ENCODE data around the gene EZR.

EZR gene

GRCh38 chr6:158758451-158758860 is 60.7 kb downstream of the EZR start:
- TF ChIP-seq GATA1 (IDR thresholded peaks at IDR 0.05; ENCODE audit: low read depth, low read length): no peak
- no peak for TF ChIP-seq POLR2A (IDR thresholded peaks at IDR 0.05; ENCODE audit: low read length)
- no peak for DNase-seq

DNA sequence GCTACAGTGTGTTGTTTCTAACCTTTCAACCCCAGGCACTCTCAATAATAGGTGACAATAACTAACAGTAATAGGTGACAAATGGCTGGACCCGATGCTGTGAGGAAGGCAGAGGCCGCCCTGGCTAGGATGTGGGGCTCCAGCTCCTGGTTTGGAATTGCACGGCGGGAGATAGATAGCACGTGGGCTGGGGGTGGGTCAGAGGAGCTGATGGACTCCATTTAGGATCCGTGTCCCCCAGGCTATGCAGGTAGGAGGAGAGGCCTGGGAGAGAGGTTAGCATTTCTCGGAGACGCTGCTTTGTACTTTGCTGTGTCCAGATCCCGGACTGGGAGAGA is 61.4 kb downstream of the EZR start:
- no peak for DNase-seq
- TF ChIP-seq GATA1 (IDR thresholded peaks at IDR 0.05; ENCODE audit: low read depth, low read length): no peak
- TF ChIP-seq POLR2A (IDR thresholded peaks at IDR 0.05; ENCODE audit: low read length): no peak

- TF ChIP-seq POLR2A (IDR thresholded peaks at IDR 0.05; ENCODE audit: low read length): no peak
- no peak for TF ChIP-seq GATA1 (IDR thresholded peaks at IDR 0.05; ENCODE audit: low read depth, low read length)
- DNase-seq: no peak
These were observed 62.0 kb downstream of the EZR start for GRCh38 chr6:158756977-158757752.

- no peak for TF ChIP-seq GATA1 (IDR thresholded peaks at IDR 0.05; ENCODE audit: low read depth, low read length)
- TF ChIP-seq POLR2A (IDR thresholded peaks at IDR 0.05; ENCODE audit: low read length): no peak
- no peak for DNase-seq
These were observed 63.0 kb downstream of the EZR start for GRCh38 chr6:158756126-158756525.

- no peak for DNase-seq
- TF ChIP-seq GATA1 (IDR thresholded peaks at IDR 0.05; ENCODE audit: low read depth, low read length): no peak
- TF ChIP-seq POLR2A (IDR thresholded peaks at IDR 0.05; ENCODE audit: low read length): no peak
These were observed 63.5 kb downstream of the EZR start for GRCh38 chr6:158755636-158756035.

GRCh38 chr6:158754738-158755137 is 64.4 kb downstream of the EZR start:
- no peak for TF ChIP-seq GATA1 (IDR thresholded peaks at IDR 0.05; ENCODE audit: low read depth, low read length)
- no peak for TF ChIP-seq POLR2A (IDR thresholded peaks at IDR 0.05; ENCODE audit: low read length)
- no peak for DNase-seq

GRCh38 chr6:158753811-158754210 is 65.4 kb downstream of the EZR start:
- DNase-seq: no peak
- TF ChIP-seq POLR2A (IDR thresholded peaks at IDR 0.05; ENCODE audit: low read length): no peak
- no peak for TF ChIP-seq GATA1 (IDR thresholded peaks at IDR 0.05; ENCODE audit: low read depth, low read length)

- DNase-seq: peak in 1 of 2 experiments; percentile 9
- no peak for TF ChIP-seq GATA1 (IDR thresholded peaks at IDR 0.05; ENCODE audit: low read depth, low read length)
- TF ChIP-seq POLR2A (IDR thresholded peaks at IDR 0.05; ENCODE audit: low read length): no peak
These were observed 66.6 kb downstream of the EZR start for GRCh38 chr6:158752613-158753012.

DNA sequence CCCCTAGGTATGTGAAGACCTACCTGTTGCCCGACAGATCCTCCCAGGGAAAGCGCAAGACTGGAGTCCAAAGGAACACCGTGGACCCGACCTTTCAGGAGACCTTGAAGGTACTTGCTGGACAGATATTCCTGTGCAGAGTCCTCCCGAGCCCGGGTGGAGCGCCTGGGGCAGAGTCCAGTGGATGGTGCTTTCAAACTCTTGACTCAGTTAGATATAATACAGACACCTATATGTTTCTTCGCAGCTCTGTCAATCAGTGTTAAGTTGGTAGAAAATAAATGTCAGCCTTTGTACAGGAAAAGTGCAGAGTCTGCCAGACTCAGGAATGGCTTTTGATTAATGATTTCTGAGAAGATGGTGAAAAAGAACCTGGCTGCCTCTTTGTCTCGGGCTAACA is 67.2 kb downstream of the EZR start:
- no peak for DNase-seq
- TF ChIP-seq POLR2A (IDR thresholded peaks at IDR 0.05; ENCODE audit: low read length) (no peak), GATA1 (IDR thresholded peaks at IDR 0.05; ENCODE audit: low read depth, low read length) (no peak)

DNA sequence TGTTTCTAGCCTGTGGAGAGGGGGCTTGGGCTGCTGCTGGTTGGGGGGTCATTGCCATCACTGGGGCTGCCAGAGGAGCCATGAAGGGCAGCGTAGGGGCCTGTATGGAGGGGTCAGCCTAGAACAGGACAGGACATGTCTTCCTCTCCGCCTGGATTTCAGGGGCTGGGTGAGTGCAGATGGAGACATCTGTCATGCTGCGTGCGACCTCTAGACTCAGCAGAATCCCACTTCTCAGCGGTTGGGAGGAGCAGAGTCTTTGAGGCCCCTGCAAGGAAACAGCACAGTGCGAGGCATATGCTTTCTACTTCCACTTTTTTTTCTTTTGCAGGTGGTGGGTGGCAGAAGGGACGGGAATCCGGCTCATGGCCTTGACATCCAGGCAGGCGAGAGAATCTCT is 67.9 kb downstream of the EZR start:
- TF ChIP-seq GATA1 (IDR thresholded peaks at IDR 0.05; ENCODE audit: low read depth, low read length): no peak
- DNase-seq: no peak

DNA sequence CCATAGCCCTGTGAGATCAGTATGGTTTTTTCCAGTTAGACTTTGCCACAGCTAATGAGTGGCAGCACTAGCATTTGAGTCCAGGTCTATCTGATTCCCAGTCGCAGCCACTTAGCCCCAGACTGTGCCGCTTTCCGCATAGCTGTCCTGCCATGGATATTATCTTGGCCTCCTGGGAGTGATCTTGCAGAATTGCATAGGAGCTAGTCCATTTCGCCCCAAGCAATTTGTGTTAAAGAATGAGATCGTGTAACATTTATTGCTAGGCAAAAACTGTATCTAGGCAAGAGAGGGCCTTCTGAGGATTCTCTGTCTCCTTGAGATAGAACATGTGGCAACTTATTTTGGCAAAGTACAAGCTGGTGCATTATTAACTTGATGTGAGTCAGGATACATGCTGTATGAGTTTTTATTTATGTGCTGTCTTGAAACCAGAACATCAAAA is 74.2 kb downstream of the EZR start:
- DNase-seq: no peak
- TF ChIP-seq POLR2A (IDR thresholded peaks at IDR 0.05; ENCODE audit: low read length) (no peak), GATA1 (IDR thresholded peaks at IDR 0.05; ENCODE audit: low read depth, low read length) (no peak)

DNA sequence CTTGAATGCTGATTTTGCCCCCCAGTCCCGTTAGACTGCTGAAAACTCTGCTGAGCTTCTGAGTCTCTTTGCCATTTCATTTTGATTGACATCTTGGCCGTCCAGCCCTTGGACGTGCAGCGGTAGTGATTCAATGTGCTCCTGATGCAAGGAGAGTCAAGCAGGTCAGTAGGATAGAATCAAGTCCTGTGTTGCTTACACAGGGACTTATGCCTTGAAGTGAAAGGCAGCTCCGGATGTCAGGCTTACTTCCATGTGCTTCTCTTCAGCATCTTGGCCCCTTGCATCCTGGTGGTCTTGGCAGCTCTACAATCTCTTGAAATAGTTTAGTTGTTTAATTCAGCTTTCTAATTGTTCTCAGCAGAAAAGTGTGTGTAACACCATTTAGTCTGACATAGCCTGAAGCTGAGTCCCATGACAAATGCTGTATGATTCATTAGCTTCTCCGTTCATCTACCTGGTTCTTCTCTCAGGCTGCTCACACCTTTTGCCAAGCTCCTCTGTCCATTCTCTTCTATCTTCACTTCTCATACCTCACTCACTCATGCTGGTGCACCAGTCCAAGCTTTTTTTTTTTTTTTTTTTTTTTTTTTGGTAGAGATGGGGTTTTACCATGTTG is 76.0 kb downstream of the EZR start:
- no peak for DNase-seq
- TF ChIP-seq POLR2A (IDR thresholded peaks at IDR 0.05; ENCODE audit: low read length) (no peak), GATA1 (IDR thresholded peaks at IDR 0.05; ENCODE audit: low read depth, low read length) (no peak)

DNA sequence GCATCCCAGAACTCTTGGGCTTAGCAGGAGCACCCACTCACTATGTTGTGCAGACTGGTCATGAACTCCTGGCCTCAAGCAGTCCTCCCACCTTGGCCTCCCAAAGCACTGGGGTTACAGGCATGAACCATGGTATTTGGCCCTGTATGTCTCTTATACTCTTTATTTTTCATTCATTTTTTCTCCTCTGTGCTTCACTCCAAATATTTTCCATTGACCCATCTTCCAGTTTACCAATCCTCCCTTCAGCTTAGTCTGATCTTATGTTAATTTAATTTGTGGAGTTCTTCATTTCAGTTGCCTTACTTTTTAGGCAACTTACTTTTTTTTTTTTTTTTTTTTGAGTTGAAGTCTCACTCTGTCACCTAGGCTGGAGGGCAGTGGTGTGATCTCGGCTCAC is 79.5 kb downstream of the EZR start:
- DNase-seq: no peak
- TF ChIP-seq GATA1 (IDR thresholded peaks at IDR 0.05; ENCODE audit: low read depth, low read length) (no peak), POLR2A (IDR thresholded peaks at IDR 0.05; ENCODE audit: low read length) (no peak)

GRCh38 chr6:158737710-158738615 is 81.2 kb downstream of the EZR start:
- DNase-seq: no peak
- TF ChIP-seq POLR2A (IDR thresholded peaks at IDR 0.05; ENCODE audit: low read length) (no peak), GATA1 (IDR thresholded peaks at IDR 0.05; ENCODE audit: low read depth, low read length) (no peak)
